ENCODE data around the gene C2orf49.

- TF ChIP-seq CTCF (IDR thresholded peaks at IDR 0.05) (no peak), EP300 (IDR thresholded peaks at IDR 0.05) (no peak)
Observed at GRCh38 chr2:105357122-105357521, 19.8 kb downstream of the C2orf49 start.
